K562 (cell line): Measurements from ENCODE around the gene TECPR1. TPM values are rescaled to one million over a fixed set of nuclear protein-coding genes. Genes with fewer than 3 reads are reported as not detected.

Experiments used
- ATAC-seq: fragments of 200-7000 bp; cut with Tn5 transposase; 3 replicates; pipeline ENCODE4 v1.9.1; 2020; ENCODE audit warnings: moderate library complexity
- BruUV-seq: library from RNA; stranded (reverse); fragments of 400-500 nt; replicated peaks from 2 replicates; lab custom pipeline; 2021; lab: Mats Ljungman, UMichigan
- CTCF ChIA-PET: fragments of 300-600 bp; formaldehyde crosslinking; extraction: SDS; loops from one replicate; lab custom pipeline; 2021; ENCODE audit warnings: low intra/inter-chr PET ratio; lab: Yijun Ruan, JAX
- POLR2A ChIA-PET: fragments of 300-600, 350-650 bp; sonication (Branson Sonifier 250); formaldehyde crosslinking; extraction: SDS; loops from one replicate; lab custom pipeline; 2021; ENCODE audit warnings: antibody characterized with exemption, inconsistent platforms; lab: Yijun Ruan, JAX
- DNase-seq, 4 experiments: peaks; one replicate each; pipeline versions ENCODE4 v3.0.0 to v3.0.0-alpha.2; 2011 to 2018; ENCODE audit warnings: low spot score in 3 of 4, mixed read lengths in 3 of 4; ENCODE audit errors: extremely low read depth in 1 of 4
- FAIRE-seq: peaks from 2 replicates; lab custom pipeline; 2011; peaks lifted over from hg19 to GRCh38; lab: Jason Lieb, UNC
- H2AFZ ChIP-seq: 2 replicates; pipeline ENCODE4 v1.6.0; 2011; ENCODE audit warnings: low read depth, low read length, control low read depth, inconsistent platforms
- H3K27ac ChIP-seq: fragments of 200-600 bp; 3 replicates; pipeline ENCODE4 v1.8.0; 2011; ENCODE audit warnings: low read depth, mild to moderate bottlenecking, control low read depth, inconsistent platforms, low read length, moderate library complexity, mixed read lengths; ENCODE audit errors: extremely low read depth
- H3K27me3 ChIP-seq, 2 experiments: fragments of 300-600 bp in 1 of 2; 2 replicates in 1 of 2; 3 replicates in 1 of 2; pipeline versions ENCODE4 v1.6.0 to v1.8.0; 2011; ENCODE audit warnings: inconsistent platforms in 2 of 2, low read length in 2 of 2, mild to moderate bottlenecking in 1 of 2, mixed read lengths in 1 of 2, moderate library complexity in 1 of 2; ENCODE audit not compliant: control insufficient read depth in 2 of 2, insufficient read depth in 2 of 2
- H3K36me3 ChIP-seq: fragments of 300-600 bp; 3 replicates; pipeline ENCODE4 v1.8.0; 2011; ENCODE audit warnings: mild to moderate bottlenecking, low read length, inconsistent platforms; ENCODE audit not compliant: control insufficient read depth, insufficient read depth
- H3K4me1 ChIP-seq, 2 experiments: fragments of 200-600 bp in 1 of 2; replicated peaks in 1 of 2; 2 replicates in 1 of 2; 3 replicates in 1 of 2; pipeline versions ENCODE4 v1.5.1 to v1.8.0; 2011; ENCODE audit warnings: inconsistent platforms in 2 of 2, low read length in 2 of 2, mild to moderate bottlenecking in 1 of 2, mixed read lengths in 1 of 2, moderate library complexity in 1 of 2; ENCODE audit not compliant: control insufficient read depth in 2 of 2, insufficient read depth in 2 of 2
- H3K4me2 ChIP-seq: 2 replicates; pipeline ENCODE4 v1.6.1; 2011; ENCODE audit warnings: low read length, control low read depth, inconsistent platforms, mixed read lengths; ENCODE audit not compliant: insufficient read depth
- H3K4me3 ChIP-seq: fragments of 200-600 bp; sonication (generic), shearing (Covaris generic); 2 replicates; pipeline ENCODE4 v1.5.1; 2016; ENCODE audit warnings: control low read depth, inconsistent platforms
- H3K79me2 ChIP-seq: fragments of 200-600 bp; 3 replicates; pipeline ENCODE4 v1.8.0; 2011; ENCODE audit warnings: low read length, inconsistent platforms; ENCODE audit not compliant: control insufficient read depth, insufficient read depth
- H3K9ac ChIP-seq, 2 experiments: 2 replicates each; pipeline versions ENCODE4 v1.6.0 to v1.6.1; 2011; ENCODE audit warnings: low read depth in 2 of 2, low read length in 2 of 2, control low read depth in 1 of 2, inconsistent platforms in 1 of 2, mild to moderate bottlenecking in 1 of 2, mixed read lengths in 1 of 2; ENCODE audit not compliant: insufficient read depth in 1 of 2
- H3K9me1 ChIP-seq: one replicate; pipeline ENCODE4 v1.6.0; 2011; ENCODE audit warnings: inconsistent platforms, mild to moderate bottlenecking, low read length, moderate library complexity; ENCODE audit not compliant: control insufficient read depth, insufficient read depth
- H3K9me3 ChIP-seq: replicated peaks from 2 replicates; pipeline ENCODE4 v1.5.1; 2011; ENCODE audit warnings: low read depth, low read length, inconsistent platforms; ENCODE audit not compliant: control insufficient read depth, insufficient read depth
- H4K20me1 ChIP-seq: replicated peaks from 2 replicates; pipeline ENCODE4 v1.6.1; 2011; ENCODE audit warnings: low read length, inconsistent platforms, mixed read lengths; ENCODE audit not compliant: control insufficient read depth, insufficient read depth
- SRSF7 ChIP-seq: fragments of 200-400 bp; formaldehyde crosslinking; optimal IDR thresholded peaks from 2 replicates; pipeline ENCODE3; 2017; ENCODE audit warnings: mild to moderate bottlenecking, low read depth, low read length
- U2AF1 ChIP-seq: fragments of 200-400 bp; formaldehyde crosslinking; optimal IDR thresholded peaks from 2 replicates; pipeline ENCODE3; 2017; ENCODE audit warnings: mild to moderate bottlenecking, low read depth, low read length, moderate library complexity
- ZNF12 ChIP-seq: sonication (generic); formaldehyde crosslinking; IDR thresholded peaks from 2 replicates; pipeline ENCODE4 v1.4.0; 2020; ENCODE audit warnings: mild to moderate bottlenecking, missing genetic modification reagents
- ZNF133 ChIP-seq: fragments of 250-450 bp; sonication (Bioruptor Pico); IDR thresholded peaks from 2 replicates; pipeline ENCODE4 v1.4.0; 2020; ENCODE audit warnings: mild to moderate bottlenecking
- WGBS: fragments of 100-300 bp; shearing (Covaris generic); methylation state at CpG from one replicate; pipeline ENCODE4 v1.1.6; 2016; ENCODE audit warnings: low coverage, mixed read lengths; ENCODE audit not compliant: insufficient coverage; ENCODE audit errors: missing lambda C conversion rate; 5-methylcytosine and 5-hydroxymethylcytosine counted together
- in situ Hi-C: fragments of 300-500 bp; cut with MboI; formaldehyde crosslinking; loops from 4 replicates; pipeline ENCODE4 v1.15.0; 2018; ENCODE audit warnings: inconsistent platforms, mixed read lengths
- intact Hi-C: fragments of 100-400 bp; cut with micrococcal nuclease; formaldehyde crosslinking; loops from 2 replicates; pipeline ENCODE4 v1.14.2; 2022
- polyA plus RNA-seq, 8 experiments: library from polyadenylated mRNA; depleted of rRNA in 4 of 8; stranded (reverse) in 5 of 8; unstranded in 3 of 8; fragments of >200 nt; fragmentation: Nextera tagmentation in 2 of 8; fragmentation: Illumina TruSeq in 1 of 8; extraction: Ambion mirVana in 2 of 8; extraction: Trizol in 1 of 8; gene quantifications; 2 replicates each; pipeline versions ENCODE4 v1.2.1 to v1.2.3, GENCODE V29; 2011 to 2014; ENCODE audit warnings: inconsistent platforms in 1 of 8, missing spikeins in 1 of 8
- total RNA-seq, 7 experiments: library from RNA; depleted of rRNA in 6 of 7; stranded (reverse); fragments of >200 nt in 6 of 7; fragmentation: Illumina TruSeq in 2 of 7; extraction: Trizol in 2 of 7; gene quantifications; 2 replicates each; pipeline versions ENCODE4 v1.2.1 to v1.2.3, GENCODE V29; 2011 to 2021; ENCODE audit warnings: low replicate concordance in 1 of 7
- TF ChIP-seq, protein P1 (sequence below), 2 experiments: fragments of 150-350 bp in 1 of 2; IDR thresholded peaks; 2 replicates each; pipeline ENCODE4 v1.6.1; 2012 to 2016; ENCODE audit warnings: low read depth in 2 of 2, low read length in 2 of 2, mild to moderate bottlenecking in 1 of 2, moderate library complexity in 1 of 2

Gene TECPR1
- total and polyA plus RNA-seq, 9 of the 15 experiments (the other 6 are each of a cell fraction or from before 2014, with no cell fraction given), result 0.17 to 15.0 (median 2.2) TPM

- no peak for TF ChIP-seq ZNF133 (CRISPR knock-in tag)
- TF ChIP-seq ZNF12 (CRISPR knock-in tag), result no peak
- TF ChIP-seq, protein P1, sequence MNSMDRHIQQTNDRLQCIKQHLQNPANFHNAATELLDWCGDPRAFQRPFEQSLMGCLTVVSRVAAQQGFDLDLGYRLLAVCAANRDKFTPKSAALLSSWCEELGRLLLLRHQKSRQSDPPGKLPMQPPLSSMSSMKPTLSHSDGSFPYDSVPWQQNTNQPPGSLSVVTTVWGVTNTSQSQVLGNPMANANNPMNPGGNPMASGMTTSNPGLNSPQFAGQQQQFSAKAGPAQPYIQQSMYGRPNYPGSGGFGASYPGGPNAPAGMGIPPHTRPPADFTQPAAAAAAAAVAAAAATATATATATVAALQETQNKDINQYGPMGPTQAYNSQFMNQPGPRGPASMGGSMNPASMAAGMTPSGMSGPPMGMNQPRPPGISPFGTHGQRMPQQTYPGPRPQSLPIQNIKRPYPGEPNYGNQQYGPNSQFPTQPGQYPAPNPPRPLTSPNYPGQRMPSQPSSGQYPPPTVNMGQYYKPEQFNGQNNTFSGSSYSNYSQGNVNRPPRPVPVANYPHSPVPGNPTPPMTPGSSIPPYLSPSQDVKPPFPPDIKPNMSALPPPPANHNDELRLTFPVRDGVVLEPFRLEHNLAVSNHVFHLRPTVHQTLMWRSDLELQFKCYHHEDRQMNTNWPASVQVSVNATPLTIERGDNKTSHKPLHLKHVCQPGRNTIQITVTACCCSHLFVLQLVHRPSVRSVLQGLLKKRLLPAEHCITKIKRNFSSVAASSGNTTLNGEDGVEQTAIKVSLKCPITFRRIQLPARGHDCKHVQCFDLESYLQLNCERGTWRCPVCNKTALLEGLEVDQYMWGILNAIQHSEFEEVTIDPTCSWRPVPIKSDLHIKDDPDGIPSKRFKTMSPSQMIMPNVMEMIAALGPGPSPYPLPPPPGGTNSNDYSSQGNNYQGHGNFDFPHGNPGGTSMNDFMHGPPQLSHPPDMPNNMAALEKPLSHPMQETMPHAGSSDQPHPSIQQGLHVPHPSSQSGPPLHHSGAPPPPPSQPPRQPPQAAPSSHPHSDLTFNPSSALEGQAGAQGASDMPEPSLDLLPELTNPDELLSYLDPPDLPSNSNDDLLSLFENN (IDR thresholded peaks at IDR 0.05; ENCODE audit: low read depth in 2 of 2, low read length in 2 of 2), result no peak
- no peak for TF ChIP-seq SRSF7
- no peak for TF ChIP-seq U2AF1
- Histone ChIP-seq H3K4me1 (peaks cover 10 to 52% of the 10 kb centered on the region in 2 experiments; a peak in 4 of 5 replicates), H3K9me1 (no peaks in the 10 kb centered on the region), H3K4me2 (no peak overlapping the region), H3K79me2 (no peaks in the 10 kb centered on the region), H4K20me1 (peaks cover 12% of the 10 kb centered on the region), H3K4me3 (no peak overlapping the region), H3K36me3 (peaks cover 6% of the 10 kb centered on the region; the same call in 1 of the 3 replicates), H3K9ac (no peak overlapping the region), H3K27ac (no peak overlapping the region), H3K9me3 (no peaks in the 10 kb centered on the region), H3K27me3 (peaks cover 14 to 35% of the 10 kb centered on the region in 2 experiments; a peak in 4 of 5 replicates), H2AFZ (no peak overlapping the region)
- in situ Hi-C loops, result no loop called here
- DNase-seq (no peak), ATAC-seq (no peak), FAIRE-seq (no peak)
- ChIA-PET POLR2A (interaction anchor here (0.6 kb wide), 1 partner anchor 17 kb away, joined by 3 read pairs; no protein-coding TSS in a partner anchor), CTCF (no interaction called here)
- BruUV-seq, result no TSS peak
- 43% methylated on average over 8 of the region's 8 CpGs for WGBS
- intact Hi-C loops, result no loop called here
Observed at GRCh38 chr7:98213296-98213887, 38.6 kb downstream of the TECPR1 start.
